IMR-90 (cell line): ENCODE results near the gene B4GALNT2.

Experiments
- BHLHE40 ChIP-seq: fragments of 150-350 bp; IDR thresholded peaks from 2 replicates; pipeline ENCODE4 v1.6.1; 2016; ENCODE audit warnings: mild to moderate bottlenecking, low read depth, low read length
- CEBPB ChIP-seq: IDR thresholded peaks from 2 replicates; pipeline ENCODE4 v1.6.1; 2012; ENCODE audit warnings: low read depth, low read length, improper control_type of control experiment
- CHD1 ChIP-seq: IDR thresholded peaks from 2 replicates; pipeline ENCODE4 v1.6.1; 2012; ENCODE audit warnings: low read depth, low read length, improper control_type of control experiment
- CTCF ChIP-seq: conservative IDR thresholded peaks from 2 replicates; pipeline ENCODE4 v1.5.1; 2012; ENCODE audit warnings: mild to moderate bottlenecking, low read depth, low read length, improper control_type of control experiment
- MAFK ChIP-seq: IDR thresholded peaks from 2 replicates; pipeline ENCODE4 v1.6.1; 2012; ENCODE audit warnings: low read depth, low read length, improper control_type of control experiment
- MAZ ChIP-seq: IDR thresholded peaks from 2 replicates; pipeline ENCODE4 v1.6.1; 2012; ENCODE audit warnings: low read depth, mild to moderate bottlenecking, low read length, improper control_type of control experiment, moderate library complexity, borderline replicate concordance
- MXI1 ChIP-seq: IDR thresholded peaks from 2 replicates; pipeline ENCODE4 v1.6.1; 2012; ENCODE audit warnings: low read depth, mild to moderate bottlenecking, low read length, moderate library complexity, borderline replicate concordance
- POLR2A ChIP-seq: IDR thresholded peaks from 2 replicates; pipeline ENCODE4 v1.6.1; 2012; ENCODE audit warnings: mild to moderate bottlenecking, low read depth, low read length
- RCOR1 ChIP-seq: IDR thresholded peaks from 2 replicates; pipeline ENCODE4 v1.6.1; 2012; ENCODE audit warnings: mild to moderate bottlenecking, low read length, improper control_type of control experiment; ENCODE audit not compliant: insufficient replicate concordance
- RFX5 ChIP-seq: IDR thresholded peaks from 2 replicates; pipeline ENCODE4 v1.8.0; 2012; ENCODE audit warnings: low read depth, mild to moderate bottlenecking, low read length, moderate library complexity
- SMC3 ChIP-seq: fragments of 150-350 bp; IDR thresholded peaks from 2 replicates; pipeline ENCODE4 v1.6.1; 2016; ENCODE audit warnings: low read depth, mild to moderate bottlenecking, antibody characterized with exemption, low read length, moderate library complexity

- no peak for TF ChIP-seq CTCF
- TF ChIP-seq POLR2A: no peak
- TF ChIP-seq RCOR1: no peak
- TF ChIP-seq CEBPB: no peak
- no peak for TF ChIP-seq MXI1
- TF ChIP-seq RFX5: no peak
- no peak for TF ChIP-seq SMC3
- TF ChIP-seq BHLHE40: no peak
- no peak for TF ChIP-seq MAFK
- TF ChIP-seq CHD1: no peak
- no peak for TF ChIP-seq MAZ
Observed at GRCh38 chr17:49122566-49122965, 10.0 kb upstream of the B4GALNT2 start.
